Measurements from ENCODE around the gene PIK3R1.

DNA sequence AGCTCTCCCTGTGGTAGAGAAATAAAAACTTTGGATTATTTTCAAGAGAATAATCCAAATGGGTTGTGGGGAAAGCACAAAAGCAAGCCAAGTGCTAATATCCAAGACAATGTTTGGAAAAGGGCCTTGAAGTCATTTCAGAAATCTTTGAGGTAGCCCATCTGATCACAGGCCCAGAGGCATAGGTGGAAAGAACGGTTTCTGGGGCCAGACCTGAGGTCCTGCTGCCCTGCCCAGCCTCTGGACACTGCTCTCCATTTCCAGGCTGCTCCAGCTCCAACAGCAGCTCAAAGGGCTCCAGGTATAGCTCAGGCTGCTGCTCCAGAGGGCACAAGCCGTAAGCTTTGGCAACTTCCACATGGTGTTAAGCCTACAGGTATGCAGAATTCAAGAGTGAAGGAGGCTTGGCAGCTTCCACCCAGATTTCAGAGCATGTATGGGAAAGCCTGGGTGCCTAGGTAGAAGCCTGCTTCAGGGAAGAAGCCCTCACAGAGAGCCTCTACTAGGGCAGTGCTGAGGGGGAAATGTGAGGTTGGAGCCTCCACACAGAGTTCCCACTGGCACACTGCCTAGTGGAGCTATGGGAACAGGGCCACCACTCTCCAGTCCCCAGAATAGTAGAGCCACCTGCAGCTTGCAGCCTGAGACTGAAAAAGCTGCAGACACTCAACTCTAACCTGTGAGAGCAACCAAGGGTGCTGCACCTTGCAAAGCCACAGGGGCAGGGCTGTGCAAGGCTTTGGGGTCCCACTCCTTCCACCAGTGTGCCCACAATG lies 133.1 kb downstream of the PIK3R1 start:
- TF ChIP-seq POLR2A (IDR thresholded peaks at IDR 0.05; ENCODE audit: low read depth, low read length) (no peak), POLR2AphosphoS5 (IDR thresholded peaks at IDR 0.05; ENCODE audit: low read depth, low read length) (no peak), TAF1 (IDR thresholded peaks at IDR 0.05; ENCODE audit: borderline replicate concordance, low read depth, low read length) (no peak)

Measured in GM12892 (cell line).